NCI-H446 (cell line): ENCODE measurements around the gene KCNQ4.
A peak's percentile ranks its signal among the peaks of the same experiment; 100 is the strongest.

Experiments used
- DNase-seq, 2 experiments: peaks; one replicate each; lab custom pipeline; 2025; lab: John Stamatoyannopoulos, UW

KCNQ4 gene

DNA sequence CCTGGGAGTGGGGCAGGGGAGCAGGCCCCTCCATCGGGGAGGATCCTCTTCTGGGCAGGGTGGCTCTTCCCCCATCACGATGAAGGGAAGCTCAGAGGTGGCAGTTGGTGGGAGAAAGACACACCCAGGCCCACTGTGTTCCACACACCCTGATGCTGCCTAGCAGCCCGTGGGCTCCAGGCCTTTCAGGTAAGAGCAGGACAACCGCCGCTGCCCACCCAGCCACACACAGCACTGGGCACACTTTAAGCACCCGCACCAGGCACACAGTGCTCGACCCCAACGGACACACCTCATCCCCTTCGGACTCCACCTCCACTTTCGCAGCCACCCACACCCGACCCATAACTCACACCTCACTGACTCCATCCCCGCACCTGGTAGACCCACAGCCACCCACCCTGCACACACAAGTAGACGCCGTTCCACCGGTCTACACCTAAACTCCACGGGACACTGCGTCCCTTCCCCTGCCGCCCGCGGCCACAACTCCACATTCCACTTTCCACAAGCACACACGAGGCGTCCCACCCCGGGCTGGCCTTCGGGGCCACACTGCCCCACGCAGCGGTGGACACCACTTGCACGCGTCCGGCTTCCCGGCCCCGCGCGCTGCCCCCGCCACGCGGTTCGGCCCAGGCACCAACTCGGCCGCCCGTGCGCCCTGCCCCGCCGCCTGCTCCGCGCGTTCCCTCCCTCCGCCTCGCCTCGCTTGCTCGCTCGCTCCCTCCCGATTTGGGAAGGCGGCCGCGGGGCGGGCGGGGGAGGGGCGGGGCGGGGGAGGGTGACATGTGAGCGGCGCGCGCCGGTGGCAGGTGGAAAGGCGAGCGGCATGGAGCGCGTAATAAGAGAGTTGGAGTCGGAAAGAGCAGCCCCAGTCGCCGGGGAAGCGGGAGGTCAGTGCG, at the start of gene KCNQ4:
KCNQ4 (plus strand) TSS at position 787 of the 905 bp plus-strand sequence. CDS start 307 bp downstream, outside the sequence.
- peak in 1 of 2 experiments; percentile 69 for DNase-seq

- no peak for DNase-seq
These were observed 48.5 kb upstream of the KCNQ4 start for GRCh38 chr1:40734882-40735628.

DNA sequence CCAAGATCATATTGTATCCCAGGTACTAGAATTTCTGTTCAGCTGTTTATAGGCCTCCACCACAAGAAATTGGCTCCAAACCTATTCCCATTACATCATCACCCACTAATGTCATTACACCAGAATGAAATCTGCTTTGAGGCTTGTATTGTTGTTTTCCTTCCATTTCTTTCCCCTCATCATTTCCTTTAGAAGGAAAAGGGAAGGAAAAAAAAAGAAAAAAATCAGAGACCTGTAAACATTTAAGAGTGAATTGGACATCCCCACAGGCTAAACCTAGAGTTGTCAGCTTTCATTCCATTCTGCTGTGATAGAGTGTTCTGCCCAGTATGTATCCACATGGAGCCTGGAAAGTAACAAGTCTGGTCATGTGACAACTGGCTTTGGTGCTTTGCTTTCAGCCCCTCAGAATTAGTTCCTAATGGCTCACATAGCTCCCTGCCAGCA, 47.5 kb upstream of the KCNQ4 start:
- DNase-seq: peak; percentile 19 to 62

DNA sequence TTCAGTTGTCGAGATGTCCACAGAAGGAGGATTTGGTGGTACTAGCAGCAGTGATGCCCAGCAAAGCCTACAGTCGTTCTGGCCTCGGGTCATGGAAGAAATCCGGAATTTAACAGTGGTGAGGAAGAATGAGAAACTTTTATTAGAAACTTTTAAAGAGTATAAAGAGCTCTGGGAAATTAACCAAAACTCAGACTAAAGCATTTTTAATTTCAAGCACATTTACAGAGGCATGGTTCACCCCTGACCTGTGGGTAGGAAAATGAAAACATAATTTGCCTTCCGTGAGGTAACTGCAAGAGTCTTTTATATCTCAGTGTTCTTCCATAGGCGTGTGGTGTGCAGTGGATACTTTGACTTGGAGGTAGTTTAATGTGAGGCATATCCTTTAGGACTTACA, 44.8 kb upstream of the KCNQ4 start:
- DNase-seq: no peak

- DNase-seq: no peak
These were observed 44.1 kb upstream of the KCNQ4 start for GRCh38 chr1:40739455-40740008.

GRCh38 chr1:40740039-40740996, 43.3 kb upstream of the KCNQ4 start:
- DNase-seq: no peak

DNA sequence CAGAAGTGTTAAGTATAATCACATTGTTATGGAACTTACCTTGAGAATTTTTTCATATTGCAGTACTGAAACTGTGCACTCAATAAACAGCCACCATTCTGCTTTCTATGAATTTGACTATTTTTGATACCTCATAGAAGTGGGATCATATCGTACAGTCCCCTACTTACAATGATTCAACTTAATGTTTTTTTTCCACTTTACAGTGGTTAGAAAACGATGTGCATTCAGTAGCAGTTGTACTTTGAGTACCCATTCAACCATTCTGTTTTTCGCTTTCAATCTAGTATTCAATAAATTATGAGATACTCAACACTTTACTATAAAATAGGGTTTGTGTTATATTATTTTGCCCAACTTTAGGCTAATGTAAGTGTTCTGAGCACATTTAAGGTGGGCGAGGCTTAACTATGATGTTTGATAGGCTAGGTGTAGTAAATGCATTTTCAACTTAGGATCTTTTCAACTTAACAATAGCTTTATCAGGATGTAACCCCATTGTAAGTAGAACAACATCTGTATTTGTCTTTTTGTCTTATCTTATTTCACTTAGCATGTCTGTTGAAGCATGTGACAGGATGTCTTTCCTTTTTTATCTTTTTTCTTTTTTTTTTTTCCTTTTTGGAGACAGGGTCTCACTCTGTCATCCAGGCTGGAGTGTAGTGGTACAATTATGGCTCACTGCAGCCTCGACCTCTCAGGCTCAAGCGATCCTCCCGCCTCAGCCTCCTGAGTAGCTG, 42.4 kb upstream of the KCNQ4 start:
- DNase-seq: no peak

GRCh38 chr1:40742363-40743061, 41.1 kb upstream of the KCNQ4 start:
- DNase-seq: no peak

- DNase-seq: no peak
These were observed 40.1 kb upstream of the KCNQ4 start for GRCh38 chr1:40743452-40743851.

DNA sequence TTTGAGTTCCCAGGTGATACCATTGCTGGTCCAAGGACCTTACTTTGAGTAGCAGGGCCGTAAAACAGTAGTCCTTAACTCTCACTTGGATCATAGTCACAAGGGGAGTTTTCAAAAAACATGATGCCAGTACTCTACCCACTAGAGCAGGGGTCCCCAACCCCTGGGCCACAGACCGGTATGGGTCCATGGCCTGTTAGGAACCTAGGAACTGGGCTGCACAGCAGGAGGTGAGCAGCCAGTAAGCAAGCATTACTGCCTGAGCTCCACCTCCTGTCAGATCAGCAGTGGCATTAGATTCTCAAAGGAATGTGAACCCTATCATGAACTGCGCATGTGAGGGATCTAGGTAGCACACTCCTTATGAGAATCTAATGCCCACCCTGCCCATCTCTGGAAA, 39.7 kb upstream of the KCNQ4 start:
- DNase-seq: no peak

DNA sequence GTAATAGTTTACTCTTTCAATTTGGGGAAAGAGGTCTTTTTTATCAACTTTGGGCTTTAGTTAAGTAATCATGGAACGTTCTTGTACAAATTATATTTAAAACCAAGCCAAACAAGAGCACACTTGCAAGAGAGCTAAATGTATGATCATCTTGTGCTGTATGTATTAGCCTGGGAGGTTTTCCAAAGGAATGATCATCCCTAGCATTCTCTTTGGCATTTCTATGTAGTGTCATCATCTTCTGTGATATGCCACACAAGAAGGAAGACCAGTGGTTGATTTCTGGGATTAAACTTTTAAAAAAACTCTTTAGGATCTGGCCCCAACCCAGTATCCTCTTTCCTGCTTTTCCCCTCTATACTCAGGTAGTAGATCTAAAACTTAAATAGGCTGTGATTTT, 38.4 kb upstream of the KCNQ4 start:
- no peak for DNase-seq

DNA sequence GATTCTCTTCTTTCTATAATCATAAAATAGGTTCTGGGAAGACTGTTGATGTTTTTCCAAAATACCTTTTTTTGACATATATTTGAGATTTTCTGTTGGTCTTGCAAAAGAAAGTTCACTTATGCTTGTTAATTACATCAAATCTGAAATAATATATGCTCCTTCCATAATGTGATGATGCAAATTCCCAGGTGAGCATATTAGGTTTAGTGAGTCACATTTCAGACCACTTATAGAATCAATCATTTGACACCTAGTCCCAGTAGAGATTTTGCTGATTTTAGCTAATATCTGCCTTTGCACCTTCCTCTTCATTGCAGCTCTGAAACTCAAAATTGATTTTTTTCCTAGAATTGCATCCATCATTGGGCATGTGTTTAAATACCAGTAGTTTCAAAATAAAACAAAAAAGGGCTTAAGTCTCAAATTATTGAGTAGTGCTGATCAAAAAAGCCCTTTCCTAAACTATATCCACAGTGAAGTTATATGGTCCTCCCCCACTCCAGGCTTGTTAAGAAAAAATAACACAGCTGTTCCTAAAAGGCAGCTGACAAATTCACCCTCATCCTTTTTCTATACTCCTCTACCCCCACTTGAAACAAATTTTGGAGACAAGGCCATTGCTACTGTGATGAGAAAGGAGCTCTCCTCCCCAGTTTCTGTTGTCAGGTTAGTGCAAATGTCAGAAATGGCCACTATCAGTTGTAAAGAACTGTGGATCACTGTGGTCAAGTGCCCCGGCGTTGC, 37.1 kb upstream of the KCNQ4 start:
- no peak for DNase-seq

DNA sequence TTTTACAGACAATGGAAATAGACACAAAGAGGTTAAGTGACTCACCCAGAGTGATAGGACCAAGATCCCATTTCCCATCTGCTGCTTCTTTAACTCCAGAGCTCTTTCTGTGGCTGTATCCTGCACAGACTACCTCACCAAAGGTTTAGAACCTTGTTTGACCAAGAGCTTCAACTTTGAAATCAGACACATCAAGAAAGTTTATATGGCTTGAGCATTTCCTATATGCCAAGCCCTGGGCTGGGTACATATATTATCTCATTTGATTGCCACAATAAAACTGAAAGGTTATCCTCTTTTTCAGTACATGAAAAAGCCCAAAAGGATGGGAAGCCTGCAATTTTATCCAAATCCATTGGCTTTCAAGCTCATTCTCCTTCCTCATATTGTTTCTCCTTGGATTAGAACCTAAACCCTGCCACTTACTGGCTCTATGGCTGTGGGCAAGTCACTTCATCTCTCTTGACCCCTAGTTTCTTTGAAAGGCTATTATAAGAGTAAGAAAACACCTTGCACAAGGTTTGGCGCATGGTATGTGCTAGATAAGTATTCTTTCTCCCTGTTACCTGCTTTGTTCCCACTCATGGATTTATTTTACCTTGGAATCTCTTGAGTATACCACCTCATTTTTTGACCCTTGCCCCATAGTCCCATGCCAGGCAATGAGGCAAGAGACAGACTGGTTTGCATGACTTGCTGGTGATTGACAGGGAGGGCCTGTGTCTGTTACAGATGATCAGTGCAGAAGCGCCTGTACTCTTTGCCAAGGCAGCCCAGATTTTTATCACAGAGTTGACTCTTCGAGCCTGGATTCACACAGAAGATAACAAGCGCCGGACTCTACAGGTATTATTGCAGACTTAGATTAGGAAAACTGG, 34.5 kb upstream of the KCNQ4 start:
- DNase-seq: no peak

DNA sequence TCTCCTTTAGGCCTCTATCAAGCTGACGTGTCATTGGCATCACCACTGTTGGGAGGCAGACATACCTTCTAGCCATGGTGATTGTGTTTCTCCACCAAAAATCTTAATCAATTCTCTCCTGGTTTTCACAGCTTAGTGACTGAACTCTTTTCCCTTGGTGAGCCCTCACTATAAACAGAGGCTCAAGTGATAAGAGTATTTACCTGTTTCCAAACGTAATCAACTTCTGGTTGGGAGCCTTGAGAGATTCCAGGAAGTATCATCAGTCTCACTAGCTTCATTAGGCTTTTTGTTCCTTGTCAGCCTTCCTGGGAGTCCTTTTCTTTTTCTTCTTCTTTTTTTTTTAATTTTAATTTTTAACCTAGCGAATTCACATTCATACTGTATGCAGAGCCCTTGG, 33.8 kb upstream of the KCNQ4 start:
- DNase-seq: no peak

DNA sequence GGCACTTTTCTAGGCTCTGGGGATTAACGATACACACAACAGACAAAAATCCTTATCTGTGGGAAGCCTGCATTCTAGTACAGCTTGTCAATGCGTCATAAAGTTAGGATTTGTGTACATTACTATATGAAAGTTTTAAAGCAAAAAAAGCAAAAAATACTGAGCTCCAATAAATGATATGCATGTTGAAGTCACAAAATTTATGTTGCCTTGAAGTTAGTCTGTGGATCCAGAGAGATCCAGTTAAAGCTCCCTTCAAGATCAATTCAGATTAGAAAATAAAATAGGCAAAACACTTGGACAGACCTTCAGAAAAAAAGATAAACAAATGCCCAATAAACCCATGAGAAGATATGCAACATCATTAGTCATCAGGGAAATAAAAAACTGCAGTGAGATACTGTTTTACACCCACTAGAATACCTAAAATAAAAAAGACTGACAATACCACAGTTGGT, 33.1 kb upstream of the KCNQ4 start:
- no peak for DNase-seq

DNA sequence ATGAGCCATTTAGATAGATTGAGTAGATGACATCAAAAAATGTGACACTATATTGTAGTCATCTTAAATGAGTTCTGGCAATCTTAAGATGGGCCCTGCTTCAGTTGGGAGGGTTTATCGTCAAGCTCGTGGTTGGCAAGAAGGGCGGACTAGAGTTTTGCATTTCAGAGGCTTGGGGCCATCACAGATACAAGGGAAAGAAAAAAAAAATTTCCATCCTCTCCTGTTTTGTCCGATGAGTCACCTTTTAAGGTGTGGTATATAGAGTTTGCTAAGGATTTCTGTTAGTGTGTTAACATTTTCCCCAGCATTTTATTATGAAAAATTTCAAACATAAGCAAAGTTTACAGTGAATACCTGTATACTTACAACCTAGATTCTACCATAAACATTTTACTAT, 31.8 kb upstream of the KCNQ4 start:
- DNase-seq: no peak

- no peak for DNase-seq
These were observed 30.3 kb upstream of the KCNQ4 start for GRCh38 chr1:40753142-40753882.

DNA sequence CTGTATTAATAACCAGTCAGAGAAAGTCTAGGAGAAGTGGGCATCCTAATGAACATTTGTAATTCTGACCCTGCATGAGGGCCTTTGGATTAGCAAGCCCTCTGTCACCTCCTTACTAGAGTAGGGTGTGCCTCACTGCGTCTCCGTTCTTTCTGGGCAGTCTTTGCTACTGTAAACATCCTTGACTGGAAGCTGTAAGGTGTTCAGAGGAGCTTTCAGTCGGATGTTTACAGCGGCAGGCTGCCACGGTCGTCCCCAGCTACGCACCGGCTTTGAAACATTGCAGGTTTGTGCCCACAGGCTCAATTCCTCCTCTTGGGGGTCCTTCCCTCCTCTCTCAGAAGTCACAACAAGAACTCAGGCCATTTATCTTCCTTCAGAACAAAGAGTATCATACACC, 29.4 kb upstream of the KCNQ4 start:
- no peak for DNase-seq
